Activated naive CD8-positive, alpha-beta T cell treated with anti-CD3 and anti-CD28 coated beads for 36 hours (primary cell): ENCODE results near the gene C2CD2L. TPM values are rescaled to one million over a fixed set of nuclear protein-coding genes. Genes with fewer than 3 reads are reported as not detected.
"Not testable (repeated sequence)": the region's sequence is repeated elsewhere in the genome, so short reads cannot be mapped to it uniquely, and the experiment has no call there.

Experiments used
- DNase-seq: peaks from one replicate; pipeline ENCODE4 v3.0.0; 2021
- H3K27ac Mint-ChIP-seq: one replicate; pipeline ENCODE4 v1.8.0; 2022; ENCODE audit warnings: mild to moderate bottlenecking, moderate library complexity, mixed read lengths
- H3K27me3 Mint-ChIP-seq: one replicate; pipeline ENCODE4 v1.8.0; 2022; ENCODE audit warnings: mild to moderate bottlenecking, mixed read lengths
- H3K36me3 Mint-ChIP-seq: one replicate; pipeline ENCODE4 v1.8.0; 2021; ENCODE audit warnings: mild to moderate bottlenecking, mixed read lengths
- H3K4me1 Mint-ChIP-seq: one replicate; pipeline ENCODE4 v1.8.0; 2021; ENCODE audit warnings: mixed read lengths
- H3K4me3 Mint-ChIP-seq: one replicate; pipeline ENCODE4 v1.8.0; 2022; ENCODE audit warnings: mild to moderate bottlenecking, moderate library complexity, mixed read lengths
- H3K9me3 Mint-ChIP-seq: one replicate; pipeline ENCODE4 v1.8.0; 2022; ENCODE audit warnings: mixed read lengths
- total RNA-seq, 2 experiments: library from RNA; stranded (reverse); gene quantifications; one replicate each; pipeline ENCODE4 v1.2.3, GENCODE V29; 2021

C2CD2L gene
- total RNA-seq, 2 experiments from 2014 or later = 19.3 to 20.0 TPM

DNA sequence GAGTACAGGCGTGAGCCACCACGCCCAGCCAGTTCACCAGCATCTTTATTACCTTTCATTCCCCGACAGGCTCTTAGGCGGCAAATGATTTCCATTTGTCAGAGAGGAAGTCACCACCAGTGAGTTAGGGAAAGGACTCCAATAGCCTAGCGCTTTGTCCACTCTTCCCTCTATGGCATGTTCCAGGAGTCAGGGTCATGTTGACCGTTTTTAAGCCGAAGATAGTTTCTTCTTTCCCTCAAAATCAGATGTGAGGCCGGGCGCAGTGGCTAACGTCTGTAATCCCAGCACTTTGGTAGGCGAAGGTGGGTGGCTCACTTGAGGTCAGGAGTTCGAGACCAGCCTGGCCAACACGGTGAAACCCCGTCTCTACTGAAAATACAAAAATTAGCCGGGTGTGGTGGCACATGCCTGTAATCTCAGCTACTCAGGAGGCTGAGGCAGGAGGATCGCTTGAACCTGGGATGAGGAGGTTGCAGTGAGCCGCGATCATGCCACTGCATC lies 3.9 kb upstream of the C2CD2L start:
- Mint-ChIP-seq H3K4me3 (peak overlapping the region; percentile 94), H3K27ac (peak overlapping the region; percentile 97), H3K4me1 (peaks cover 31% of the 10 kb centered on the region), H3K36me3 (peaks cover 15% of the 10 kb centered on the region)
- not testable (repeated sequence) for H3K27me3 Mint-ChIP-seq, H3K9me3 Mint-ChIP-seq, DNase-seq

GRCh38 chr11:119103793-119104192 lies 3.4 kb upstream of the C2CD2L start:
- no peaks in the 10 kb centered on the region for H3K27me3 Mint-ChIP-seq
- no peaks in the 10 kb centered on the region for H3K9me3 Mint-ChIP-seq
- H3K36me3 Mint-ChIP-seq = peaks cover 17% of the 10 kb centered on the region
- DNase-seq = no peak
- peak overlapping the region; percentile 54 for H3K27ac Mint-ChIP-seq
- H3K4me3 Mint-ChIP-seq = peak overlapping the region; percentile 32
- peaks cover 33% of the 10 kb centered on the region for H3K4me1 Mint-ChIP-seq

- Mint-ChIP-seq H3K27ac (peak overlapping the region; percentile 86), H3K27me3 (no peaks in the 10 kb centered on the region), H3K36me3 (peaks cover 16% of the 10 kb centered on the region), H3K4me3 (peak overlapping the region; percentile 94), H3K4me1 (peaks cover 35% of the 10 kb centered on the region), H3K9me3 (no peaks in the 10 kb centered on the region)
- peak; percentile 15 for DNase-seq
Measured at GRCh38 chr11:119107538-119108145, 498 bp downstream of the C2CD2L start.

- peak; percentile 40 for DNase-seq
- Mint-ChIP-seq H3K4me3 (peak overlapping the region; percentile 94), H3K36me3 (peaks cover 16% of the 10 kb centered on the region), H3K27me3 (no peaks in the 10 kb centered on the region), H3K27ac (peak overlapping the region; percentile 86), H3K9me3 (no peaks in the 10 kb centered on the region), H3K4me1 (peaks cover 32% of the 10 kb centered on the region)
Measured at GRCh38 chr11:119108146-119108856, 1.2 kb downstream of the C2CD2L start.

DNA sequence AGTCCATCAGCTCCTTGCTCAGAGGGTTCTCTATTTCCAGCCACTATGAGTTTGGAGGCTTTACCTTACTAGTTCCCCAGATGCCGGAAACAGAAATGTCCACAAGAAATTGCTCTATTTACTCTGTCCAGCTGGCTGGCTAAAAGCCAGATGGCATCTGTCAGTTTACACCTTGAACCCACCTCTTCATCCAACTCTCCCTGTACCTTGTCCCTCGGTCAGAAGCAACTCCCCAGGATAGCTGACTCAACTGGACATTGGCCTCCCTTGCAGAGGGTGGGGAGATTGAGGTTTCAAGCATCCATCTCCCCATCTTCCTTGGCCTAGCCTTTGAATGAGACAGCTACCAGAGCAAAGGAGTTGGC lies 1.7 kb downstream of the C2CD2L start:
- Mint-ChIP-seq H3K27me3 (no peaks in the 10 kb centered on the region), H3K36me3 (peaks cover 19% of the 10 kb centered on the region), H3K4me3 (peak overlapping the region; percentile 94), H3K4me1 (peaks cover 30% of the 10 kb centered on the region), H3K9me3 (no peaks in the 10 kb centered on the region), H3K27ac (peak overlapping the region; percentile 86)
- DNase-seq = no peak

DNA sequence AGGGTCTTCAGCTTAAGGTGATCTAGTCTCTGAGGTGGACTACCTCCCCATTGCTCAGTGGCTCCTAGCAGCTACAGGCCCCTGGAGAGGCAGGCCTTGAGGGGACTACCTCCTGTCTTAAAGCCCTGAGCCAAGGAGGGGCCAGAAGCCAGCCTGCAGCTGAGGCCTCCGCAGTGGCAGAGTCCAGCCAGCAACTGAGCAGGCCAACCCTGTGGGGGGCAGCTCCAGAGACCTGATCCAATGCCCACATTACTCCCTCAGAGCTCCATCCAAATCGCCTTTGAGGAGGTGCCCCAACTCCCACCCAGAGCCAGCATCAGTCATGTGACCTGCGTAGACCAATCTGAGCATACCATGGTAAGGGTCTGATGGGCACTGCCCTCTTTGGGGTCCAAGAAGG lies 2.7 kb downstream of the C2CD2L start:
- Mint-ChIP-seq H3K27ac (peak overlapping the region; percentile 86), H3K9me3 (no peaks in the 10 kb centered on the region), H3K27me3 (no peaks in the 10 kb centered on the region), H3K4me3 (peak overlapping the region; percentile 94), H3K4me1 (peaks cover 34% of the 10 kb centered on the region), H3K36me3 (peaks cover 27% of the 10 kb centered on the region)
- DNase-seq = no peak

DNA sequence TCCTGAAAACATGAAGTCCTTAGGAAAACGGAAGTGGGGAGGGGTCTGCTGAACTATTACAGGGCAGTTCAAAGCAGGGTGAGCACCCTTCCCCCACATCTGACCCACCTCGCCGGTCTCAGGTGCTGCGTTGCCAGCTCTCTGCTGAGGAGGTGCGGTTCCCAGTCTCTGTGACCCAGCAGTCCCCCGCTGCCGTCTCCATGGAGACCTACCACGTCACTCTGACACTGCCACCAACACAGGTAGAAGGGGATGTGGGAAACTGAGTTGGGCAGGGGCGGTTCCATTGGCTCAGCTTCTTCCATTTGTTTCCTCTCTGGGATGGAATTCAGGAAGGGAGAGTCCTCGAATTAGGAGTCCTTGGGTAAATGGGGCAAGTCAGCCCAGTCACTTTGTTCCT lies 3.3 kb downstream of the C2CD2L start:
- Mint-ChIP-seq H3K27me3 (no peaks in the 10 kb centered on the region), H3K27ac (peak overlapping the region; percentile 70), H3K9me3 (no peaks in the 10 kb centered on the region), H3K36me3 (peaks cover 33% of the 10 kb centered on the region), H3K4me3 (no peak overlapping the region), H3K4me1 (peaks cover 40% of the 10 kb centered on the region)
- no peak for DNase-seq

DNA sequence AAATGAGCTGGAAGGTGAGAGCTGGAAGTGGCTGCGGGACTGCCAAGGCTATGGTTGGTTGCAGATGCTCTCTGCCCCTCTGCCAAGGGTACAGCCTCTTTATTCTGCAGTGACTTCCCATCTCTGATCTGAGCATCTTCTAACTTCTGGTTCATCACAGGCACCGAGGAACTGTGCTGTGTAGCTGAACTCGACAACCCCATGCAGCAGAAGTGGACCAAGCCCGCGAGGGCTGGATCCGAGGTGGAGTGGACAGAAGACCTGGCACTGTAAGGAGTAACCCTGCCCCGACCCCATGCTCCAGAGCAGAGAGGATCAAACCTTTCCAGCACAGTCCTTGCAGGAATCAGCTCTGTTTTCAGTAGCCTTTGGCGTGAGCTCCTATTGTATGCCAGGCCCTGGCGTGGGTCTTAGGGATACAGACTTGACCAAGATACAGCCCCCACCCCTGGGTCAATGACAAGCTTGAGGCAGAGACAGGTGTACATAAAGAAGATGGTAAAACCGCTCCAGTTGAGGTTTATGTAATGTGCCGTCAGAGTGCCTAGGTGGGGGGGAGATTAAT lies 4.3 kb downstream of the C2CD2L start:
- H3K27ac Mint-ChIP-seq = peak overlapping the region; percentile 7
- no peaks in the 10 kb centered on the region for H3K27me3 Mint-ChIP-seq
- no peaks in the 10 kb centered on the region for H3K9me3 Mint-ChIP-seq
- H3K36me3 Mint-ChIP-seq = peaks cover 41% of the 10 kb centered on the region
- DNase-seq = no peak
- no peak overlapping the region for H3K4me3 Mint-ChIP-seq
- peaks cover 43% of the 10 kb centered on the region for H3K4me1 Mint-ChIP-seq

GRCh38 chr11:119112314-119113020 lies 5.3 kb downstream of the C2CD2L start:
- no peak for DNase-seq
- peaks cover 38% of the 10 kb centered on the region for H3K4me1 Mint-ChIP-seq
- peak overlapping the region; percentile 35 for H3K27ac Mint-ChIP-seq
- H3K36me3 Mint-ChIP-seq = peaks cover 52% of the 10 kb centered on the region
- no peaks in the 10 kb centered on the region for H3K27me3 Mint-ChIP-seq
- H3K9me3 Mint-ChIP-seq = no peaks in the 10 kb centered on the region
- H3K4me3 Mint-ChIP-seq = no peak overlapping the region

GRCh38 chr11:119113716-119114115 lies 6.6 kb downstream of the C2CD2L start:
- H3K4me3 Mint-ChIP-seq = no peak overlapping the region
- peaks cover 33% of the 10 kb centered on the region for H3K4me1 Mint-ChIP-seq
- no peaks in the 10 kb centered on the region for H3K9me3 Mint-ChIP-seq
- H3K36me3 Mint-ChIP-seq = peaks cover 56% of the 10 kb centered on the region
- H3K27me3 Mint-ChIP-seq = no peaks in the 10 kb centered on the region
- DNase-seq = no peak
- H3K27ac Mint-ChIP-seq = peak overlapping the region; percentile 42

DNA sequence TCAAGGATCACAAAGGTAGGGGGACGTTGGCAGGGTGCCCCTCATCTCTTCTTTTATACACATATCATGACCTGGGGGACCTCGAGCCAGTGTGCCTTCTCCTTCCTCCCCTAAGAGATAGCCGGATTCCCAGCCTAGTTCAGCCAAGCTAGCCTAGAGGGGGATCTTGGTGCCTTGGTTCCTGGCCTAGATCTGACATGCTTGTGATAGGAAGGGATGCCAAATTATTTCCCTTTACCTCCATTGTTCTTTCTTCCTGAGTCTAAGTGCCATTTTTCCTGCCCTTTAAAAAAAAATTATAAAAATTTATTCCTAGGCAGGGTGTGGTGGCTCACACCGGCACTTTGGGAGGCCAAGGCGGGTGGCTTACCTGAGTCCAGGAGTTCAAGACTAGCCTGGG lies 7.2 kb downstream of the C2CD2L start:
- Mint-ChIP-seq H3K27ac (peak overlapping the region; percentile 96), H3K4me1 (peaks cover 26% of the 10 kb centered on the region), H3K36me3 (peaks cover 50% of the 10 kb centered on the region), H3K27me3 (no peaks in the 10 kb centered on the region), H3K9me3 (no peaks in the 10 kb centered on the region), H3K4me3 (no peak overlapping the region)
- no peak for DNase-seq

DNA sequence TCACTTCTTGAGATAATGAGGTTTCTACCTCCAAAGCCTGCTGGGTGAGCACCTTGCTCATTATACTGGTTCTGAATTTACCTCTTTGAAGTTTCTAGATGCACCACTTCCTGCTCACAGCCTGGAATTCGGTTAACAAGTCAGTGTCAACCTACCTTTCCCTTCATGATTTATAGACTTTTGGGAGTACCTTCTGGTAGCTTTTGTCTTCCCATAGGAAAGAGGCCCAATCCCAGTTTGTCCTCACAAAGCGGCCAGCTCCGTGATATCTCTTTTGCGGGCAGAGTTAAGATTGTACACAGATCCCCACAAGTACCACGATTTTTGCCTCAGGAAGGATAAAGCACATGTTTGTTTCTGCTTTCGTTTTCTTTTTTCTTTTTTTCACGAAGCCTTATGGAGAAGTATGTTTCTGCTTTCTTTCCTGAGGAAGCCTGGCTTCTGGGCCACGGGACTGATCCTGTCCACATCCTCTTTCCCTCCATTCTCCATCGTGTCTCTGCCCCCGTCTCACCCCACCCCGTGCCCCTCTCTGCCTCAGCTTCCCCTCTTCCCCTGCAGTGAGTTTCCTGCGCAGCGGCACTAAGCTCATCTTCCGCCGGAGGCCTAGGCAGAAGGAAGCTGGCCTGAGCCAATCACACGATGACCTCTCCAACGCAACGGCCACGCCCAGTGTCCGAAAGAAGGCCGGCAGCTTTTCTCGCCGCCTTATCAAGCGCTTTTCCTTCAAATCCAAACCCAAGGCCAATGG lies 8.5 kb downstream of the C2CD2L start:
- Mint-ChIP-seq H3K27ac (peak overlapping the region; percentile 96), H3K27me3 (no peaks in the 10 kb centered on the region), H3K36me3 (peaks cover 47% of the 10 kb centered on the region), H3K4me3 (peak overlapping the region; percentile 74), H3K9me3 (no peaks in the 10 kb centered on the region), H3K4me1 (peaks cover 25% of the 10 kb centered on the region)
- peak; percentile 31 for DNase-seq

- peak overlapping the region; percentile 96 for H3K27ac Mint-ChIP-seq
- peaks cover 47% of the 10 kb centered on the region for H3K36me3 Mint-ChIP-seq
- DNase-seq = no peak
- H3K4me3 Mint-ChIP-seq = peak overlapping the region; percentile 74
- H3K9me3 Mint-ChIP-seq = no peaks in the 10 kb centered on the region
- peaks cover 29% of the 10 kb centered on the region for H3K4me1 Mint-ChIP-seq
- H3K27me3 Mint-ChIP-seq = no peaks in the 10 kb centered on the region
Measured at GRCh38 chr11:119116235-119116594, 9.1 kb downstream of the C2CD2L start.

DNA sequence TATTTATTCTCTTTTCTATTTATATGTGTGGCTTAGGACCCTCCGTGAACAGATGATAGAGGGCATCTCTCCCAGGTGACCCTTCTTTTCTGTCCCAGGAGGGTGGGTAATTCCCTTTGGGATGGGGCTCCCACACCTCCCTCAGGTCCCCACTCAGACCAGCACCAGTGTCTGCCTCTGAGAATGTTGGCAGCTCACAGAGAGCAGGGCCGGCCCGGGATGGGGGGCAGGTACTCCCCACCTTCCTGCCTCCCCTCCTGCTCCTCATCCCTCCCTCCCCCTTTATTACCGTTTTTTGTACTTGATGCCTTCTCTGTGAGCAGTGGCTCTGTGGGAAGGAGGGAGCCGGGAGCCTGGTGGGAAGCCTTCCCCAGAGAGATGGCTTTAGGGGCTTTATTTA lies 9.5 kb downstream of the C2CD2L start:
- Mint-ChIP-seq H3K27ac (no peak overlapping the region), H3K9me3 (no peaks in the 10 kb centered on the region), H3K36me3 (peaks cover 44% of the 10 kb centered on the region), H3K27me3 (no peaks in the 10 kb centered on the region), H3K4me1 (peaks cover 29% of the 10 kb centered on the region), H3K4me3 (no peak overlapping the region)
- DNase-seq = no peak
